ENCODE measurements around the gene RNF2.
"Not testable (repeated sequence)": the region's sequence is repeated elsewhere in the genome, so short reads cannot be mapped to it uniquely, and the experiment has no call there.

DNA sequence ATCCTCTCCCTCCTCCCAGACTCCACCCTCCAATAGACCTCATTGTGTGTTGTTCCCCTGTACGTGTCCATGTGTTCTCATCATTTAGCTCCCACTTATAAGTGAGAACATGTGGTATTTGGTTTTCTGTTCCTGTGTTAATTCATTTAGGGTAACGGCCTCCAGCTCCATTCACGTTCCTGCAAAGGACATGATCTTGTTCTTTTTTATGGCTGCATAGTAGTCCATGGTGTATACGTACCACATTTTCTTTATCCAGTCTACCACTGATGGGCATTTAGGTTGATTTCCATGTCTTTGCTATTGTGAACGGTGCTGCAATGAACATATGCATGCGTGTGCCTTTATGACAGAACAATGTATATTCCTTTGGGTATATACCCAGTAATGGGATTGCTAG, 45.4 kb upstream of the RNF2 start:
- TF ChIP-seq, protein P1, sequence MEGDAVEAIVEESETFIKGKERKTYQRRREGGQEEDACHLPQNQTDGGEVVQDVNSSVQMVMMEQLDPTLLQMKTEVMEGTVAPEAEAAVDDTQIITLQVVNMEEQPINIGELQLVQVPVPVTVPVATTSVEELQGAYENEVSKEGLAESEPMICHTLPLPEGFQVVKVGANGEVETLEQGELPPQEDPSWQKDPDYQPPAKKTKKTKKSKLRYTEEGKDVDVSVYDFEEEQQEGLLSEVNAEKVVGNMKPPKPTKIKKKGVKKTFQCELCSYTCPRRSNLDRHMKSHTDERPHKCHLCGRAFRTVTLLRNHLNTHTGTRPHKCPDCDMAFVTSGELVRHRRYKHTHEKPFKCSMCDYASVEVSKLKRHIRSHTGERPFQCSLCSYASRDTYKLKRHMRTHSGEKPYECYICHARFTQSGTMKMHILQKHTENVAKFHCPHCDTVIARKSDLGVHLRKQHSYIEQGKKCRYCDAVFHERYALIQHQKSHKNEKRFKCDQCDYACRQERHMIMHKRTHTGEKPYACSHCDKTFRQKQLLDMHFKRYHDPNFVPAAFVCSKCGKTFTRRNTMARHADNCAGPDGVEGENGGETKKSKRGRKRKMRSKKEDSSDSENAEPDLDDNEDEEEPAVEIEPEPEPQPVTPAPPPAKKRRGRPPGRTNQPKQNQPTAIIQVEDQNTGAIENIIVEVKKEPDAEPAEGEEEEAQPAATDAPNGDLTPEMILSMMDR (IDR thresholded peaks at IDR 0.05) = not testable (repeated sequence)
- not testable (repeated sequence) for TF ChIP-seq POLR2AphosphoS5 (IDR thresholded peaks at IDR 0.05); POLR2A (IDR thresholded peaks at IDR 0.05; ENCODE audit: low read depth); EP300 (IDR thresholded peaks at IDR 0.05)

Data from esophagus muscularis mucosa (tissue), 4 donors.